ENCODE data around the gene PLCD1.
"Not testable (repeated sequence)": the region's sequence is repeated elsewhere in the genome, so short reads cannot be mapped to it uniquely, and the experiment has no call there.

PLCD1 gene

DNA sequence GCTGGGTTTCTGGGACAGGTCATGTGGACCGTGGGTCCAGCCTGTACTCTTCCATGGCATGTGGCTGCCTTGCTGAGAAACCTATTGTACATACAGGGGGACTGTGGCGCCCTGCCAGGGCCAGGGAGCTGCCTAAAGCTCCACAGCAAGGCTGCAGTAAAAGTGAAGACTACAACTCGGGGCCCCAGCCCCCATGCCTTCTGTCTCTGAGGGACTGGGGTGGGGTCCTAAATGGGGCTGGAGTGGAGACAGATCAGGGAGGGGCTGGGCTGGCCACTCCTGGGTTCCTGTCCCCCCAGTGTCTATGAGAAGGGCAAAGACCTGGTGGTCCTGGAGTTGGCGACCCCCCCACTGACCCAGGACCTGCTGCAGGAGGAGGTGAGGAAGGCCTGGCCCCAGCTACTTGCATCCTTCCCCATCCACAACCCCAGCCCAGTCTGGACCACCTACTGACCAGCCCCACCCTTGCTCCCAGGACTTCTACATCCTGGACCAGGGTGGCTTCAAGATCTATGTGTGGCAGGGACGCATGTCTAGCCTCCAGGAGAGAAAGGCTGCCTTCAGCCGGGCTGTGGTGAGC, 31.6 kb downstream of the PLCD1 start:
- no peak for DNase-seq

DNA sequence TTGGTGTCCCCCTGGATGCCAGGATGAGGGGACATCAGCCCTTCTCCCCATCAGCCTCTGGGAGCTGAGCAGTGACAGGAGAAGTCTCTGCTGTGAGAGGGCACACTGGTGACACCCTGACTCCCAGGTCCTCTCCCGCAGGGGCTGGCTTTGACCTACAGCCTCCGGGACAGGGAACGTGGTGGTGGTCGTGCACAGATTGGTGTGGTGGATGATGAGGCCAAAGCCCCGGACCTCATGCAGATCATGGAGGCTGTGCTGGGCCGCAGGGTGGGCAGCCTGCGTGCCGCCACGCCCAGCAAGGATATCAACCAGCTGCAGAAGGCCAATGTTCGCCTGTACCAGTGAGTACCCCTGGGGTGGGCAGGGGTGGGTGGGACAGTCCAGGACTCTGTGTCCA, 32.1 kb downstream of the PLCD1 start:
- no peak for DNase-seq

DNA sequence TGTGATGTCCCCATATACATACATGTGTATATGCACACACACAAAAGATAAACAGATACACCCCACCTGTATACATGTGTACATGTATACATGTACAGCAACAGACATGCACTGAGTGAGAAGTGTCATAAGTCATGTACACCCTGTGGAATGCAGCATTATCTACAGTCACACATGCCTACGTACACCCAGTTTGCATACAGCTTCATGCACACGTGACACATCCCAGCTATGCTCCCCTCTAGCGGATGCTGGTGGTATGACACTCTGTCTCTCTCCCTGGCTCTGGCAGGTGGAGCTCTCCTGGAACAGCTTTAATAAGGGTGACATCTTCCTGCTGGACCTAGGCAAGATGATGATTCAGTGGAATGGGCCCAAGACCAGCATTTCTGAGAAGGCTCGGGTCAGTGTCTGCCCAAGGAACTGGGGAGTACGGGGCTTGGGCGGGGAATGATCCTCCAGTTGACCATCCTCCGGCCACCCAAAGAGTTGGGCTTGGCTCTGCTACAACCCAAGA, 32.6 kb downstream of the PLCD1 start:
- DNase-seq, result peak; percentile 65

DNA sequence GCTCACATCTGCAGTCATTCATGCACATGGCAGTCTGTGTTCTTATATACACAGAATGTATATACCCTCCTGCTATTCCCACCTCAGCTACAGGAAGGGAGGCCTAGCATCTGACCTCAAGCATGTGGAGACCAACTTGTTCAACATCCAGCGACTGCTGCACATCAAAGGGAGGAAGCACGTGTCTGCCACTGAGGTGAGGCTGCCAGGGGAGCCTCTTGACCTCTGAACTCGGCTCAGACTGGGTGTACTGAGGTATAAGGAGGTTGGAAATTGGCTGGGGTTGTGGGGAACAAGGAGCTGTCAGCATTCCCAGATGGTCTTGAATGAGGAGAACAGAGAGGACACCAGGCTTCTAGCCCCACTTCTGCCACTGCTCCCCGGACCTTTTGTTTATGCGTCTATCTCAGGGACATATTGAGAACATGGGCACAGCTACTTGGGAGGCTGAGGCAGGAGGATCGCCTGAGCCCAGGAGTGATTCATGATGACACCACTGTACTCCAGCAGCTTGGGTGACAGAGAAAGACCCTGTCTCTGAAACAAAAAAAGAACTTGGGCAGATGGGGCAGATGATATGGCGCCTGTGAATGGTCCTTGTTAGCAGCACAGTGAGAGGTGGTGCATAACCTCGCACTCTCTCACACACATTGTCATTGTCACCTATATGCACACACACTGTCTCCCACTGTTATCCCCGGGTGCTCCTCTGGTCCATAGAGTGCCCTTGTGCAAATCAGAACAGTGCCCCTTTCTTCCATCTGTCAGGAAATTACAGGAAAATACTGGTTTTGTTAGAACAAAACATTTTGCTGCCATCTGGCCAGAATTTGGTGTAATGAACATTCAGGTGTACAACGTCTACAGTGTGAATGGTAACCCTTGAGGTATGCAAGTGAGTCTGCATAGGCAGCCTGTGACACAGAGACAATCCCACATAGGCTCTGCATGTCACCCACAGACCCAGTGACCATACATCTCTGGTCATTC, 33.5 kb downstream of the PLCD1 start:
- DNase-seq, result no peak

DNA sequence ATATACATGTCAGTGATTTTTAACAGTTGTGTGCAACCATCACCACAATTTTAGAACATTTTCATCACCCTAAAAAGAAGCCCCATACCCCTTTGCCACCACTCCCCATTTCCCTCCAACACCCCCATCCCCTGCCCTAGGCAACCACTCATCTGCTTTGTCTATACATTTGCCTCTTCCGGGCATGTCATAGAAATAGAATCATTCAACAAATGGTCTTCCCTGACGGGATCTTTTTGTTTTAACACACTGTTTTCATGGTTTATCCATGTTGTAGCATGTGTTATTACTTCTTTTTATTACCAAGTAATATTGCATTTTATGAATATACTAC, 34.8 kb downstream of the PLCD1 start:
- no peak for DNase-seq

DNA sequence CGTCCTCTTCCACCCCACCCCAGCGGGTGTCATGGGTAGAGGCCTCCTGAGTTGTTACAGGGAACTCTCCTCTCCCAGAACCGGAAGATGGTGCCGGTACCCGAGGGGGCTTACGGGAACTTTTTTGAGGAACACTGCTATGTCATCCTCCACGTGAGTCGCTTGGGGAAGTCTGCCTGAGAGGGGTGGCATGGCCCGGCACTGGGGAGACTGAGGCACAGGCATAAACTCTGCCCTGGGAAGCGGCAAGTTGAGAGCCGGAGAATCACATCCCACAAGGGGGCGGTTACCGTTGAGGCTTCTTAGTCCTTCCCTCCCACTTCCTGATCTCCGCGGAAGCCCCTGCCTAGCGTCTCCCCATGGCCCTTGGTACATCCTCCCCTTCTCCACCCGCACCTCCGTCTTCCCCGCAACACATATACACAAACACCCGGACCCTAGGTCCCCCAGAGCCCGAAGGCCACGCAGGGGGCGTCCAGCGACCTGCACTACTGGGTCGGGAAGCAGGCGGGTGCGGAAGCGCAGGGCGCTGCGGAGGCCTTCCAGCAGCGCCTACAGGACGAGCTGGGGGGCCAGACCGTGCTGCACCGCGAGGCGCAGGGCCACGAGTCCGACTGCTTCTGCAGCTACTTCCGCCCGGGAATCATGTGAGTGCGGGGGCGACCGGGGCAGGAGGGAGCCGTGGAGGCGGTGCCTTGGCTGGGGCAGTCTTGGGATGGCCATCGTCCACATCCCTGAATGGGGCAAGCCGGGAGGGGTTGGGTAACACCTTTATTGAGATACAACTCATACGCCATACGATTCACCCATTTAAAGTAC, 35.4 kb downstream of the PLCD1 start:
- DNase-seq, result peak; percentile 43

DNA sequence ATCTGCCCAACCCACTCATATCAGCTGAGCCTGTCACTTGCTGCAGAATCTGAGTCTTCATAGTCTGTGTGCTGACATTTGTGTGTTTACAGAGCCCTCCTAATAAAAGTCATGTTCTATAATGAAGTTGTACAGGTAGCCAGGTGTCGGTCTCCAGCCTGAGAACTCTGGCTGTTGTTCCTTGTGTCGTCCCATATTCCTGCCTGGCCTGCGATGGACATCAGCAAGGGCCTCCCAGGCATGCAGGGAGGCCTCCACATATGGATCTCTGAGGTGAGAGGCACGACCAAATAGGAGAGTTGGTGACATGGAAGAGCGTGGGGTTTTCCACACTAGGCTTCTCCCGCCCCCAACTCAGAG, 36.0 kb downstream of the PLCD1 start:
- no peak for DNase-seq

DNA sequence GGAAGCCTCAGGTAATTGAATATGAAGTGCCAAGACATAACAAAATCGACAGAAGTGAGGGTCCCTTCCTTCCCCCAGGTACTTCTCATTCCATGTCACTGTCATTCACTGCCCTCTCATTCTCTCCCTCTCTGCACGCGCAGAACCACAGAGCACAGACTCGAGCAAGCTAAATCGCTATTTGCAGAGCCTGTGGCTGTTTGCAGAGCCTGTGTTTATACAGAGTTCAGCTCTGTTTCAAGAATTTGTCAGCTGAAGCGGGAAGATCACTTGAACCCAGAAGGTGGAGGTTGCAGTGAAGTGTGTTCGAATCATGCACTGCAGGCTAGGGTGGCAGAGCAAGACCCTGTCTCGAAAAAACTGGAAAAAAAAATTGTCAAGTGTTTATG, 36.4 kb downstream of the PLCD1 start:
- no peak for DNase-seq

DNA sequence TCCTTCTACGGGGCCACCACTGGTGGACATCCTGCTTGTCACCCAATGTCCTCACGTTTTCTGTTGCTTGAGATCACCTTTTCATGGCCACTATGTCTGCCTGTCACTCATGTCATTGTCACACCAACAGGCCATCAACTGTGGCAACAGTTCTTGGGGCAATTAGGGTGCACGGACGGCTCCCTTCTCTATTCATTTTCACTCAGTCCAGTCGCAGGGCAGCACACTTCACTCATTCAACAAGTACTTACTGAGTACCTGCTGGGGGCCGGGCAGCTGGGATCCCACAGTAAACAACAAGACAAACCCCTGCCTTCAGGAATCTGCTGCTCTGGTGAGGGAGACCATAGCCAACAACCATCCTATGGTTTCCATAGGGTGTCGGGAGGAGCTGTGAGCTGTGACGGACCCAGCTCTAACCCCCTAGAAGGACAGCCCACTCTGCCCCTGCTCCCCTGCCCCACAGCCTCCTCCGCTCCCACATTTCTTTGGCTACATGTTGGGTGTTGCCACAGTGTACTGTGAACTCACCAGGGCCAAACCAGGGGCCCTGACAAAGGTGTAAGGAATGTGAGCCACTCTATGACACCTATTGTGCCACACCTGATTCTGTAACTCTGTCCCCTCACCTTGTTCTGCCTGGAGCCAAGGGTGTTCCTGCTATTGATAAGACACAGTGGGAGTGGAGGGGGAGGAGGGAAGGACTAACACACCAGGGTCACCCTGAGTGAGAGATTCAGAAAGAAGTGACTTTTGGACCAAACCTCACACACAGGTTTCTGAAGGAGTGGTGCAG, 37.0 kb downstream of the PLCD1 start:
- DNase-seq, result no peak

DNA sequence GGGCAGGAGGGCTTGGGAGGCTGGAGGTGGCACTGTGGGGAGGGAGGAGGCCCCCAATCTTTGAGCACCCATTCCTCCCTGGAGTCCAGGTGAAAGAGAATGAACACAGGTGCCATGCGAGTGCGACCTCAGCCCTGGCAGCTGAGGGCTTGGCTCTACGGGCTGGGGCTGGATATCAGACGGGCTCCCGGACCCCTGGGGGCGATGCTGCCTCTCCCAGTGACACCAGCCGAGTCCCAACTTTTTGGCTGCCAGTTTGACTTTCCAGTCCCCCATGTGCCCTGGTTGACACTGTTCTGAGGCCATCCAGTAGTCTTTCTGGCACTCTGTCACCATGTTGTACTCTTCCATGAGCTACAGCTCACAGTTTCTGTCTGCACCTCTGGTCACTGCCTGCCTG, 37.6 kb downstream of the PLCD1 start:
- no peak for DNase-seq

DNA sequence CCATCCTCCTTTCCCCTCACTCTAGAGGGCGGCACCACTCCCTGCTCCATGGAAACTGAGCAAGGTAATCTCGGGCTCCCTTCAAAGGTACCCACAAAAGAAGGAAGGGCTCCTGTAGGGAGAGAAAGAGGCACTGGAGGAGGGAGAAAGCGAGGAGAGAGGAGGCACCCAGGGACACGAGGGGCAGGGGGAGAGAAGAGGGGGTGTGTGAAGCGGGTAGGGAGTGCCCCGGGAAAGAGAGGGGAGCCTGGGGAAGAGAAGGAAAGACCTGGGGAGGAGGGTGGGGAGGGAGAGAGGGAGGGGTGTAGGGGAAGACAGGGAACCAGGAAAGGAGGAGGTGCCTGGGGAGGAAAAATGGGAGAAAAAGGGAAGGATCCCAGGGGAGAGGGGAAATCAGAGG, 38.3 kb downstream of the PLCD1 start:
- DNase-seq, result no peak

DNA sequence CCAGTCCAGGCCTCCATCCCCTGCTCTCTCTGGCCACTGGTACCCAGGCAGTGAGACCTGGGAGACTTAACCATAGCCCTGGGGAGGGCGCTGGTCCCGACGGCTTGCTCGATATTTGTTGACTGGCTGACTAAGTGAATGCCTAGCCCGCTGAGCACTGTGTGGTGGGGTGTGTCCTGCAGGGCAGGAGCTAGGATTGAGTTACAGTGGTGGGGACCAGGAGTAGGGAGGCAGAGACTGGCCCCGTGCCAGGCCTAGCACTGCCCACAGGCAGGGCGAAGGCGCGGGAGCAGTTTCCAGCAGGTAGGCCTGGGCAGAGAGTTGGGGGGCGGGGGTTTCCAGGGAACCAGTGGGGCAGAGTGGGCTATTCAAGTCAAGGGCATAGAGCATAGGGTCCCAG, 38.9 kb downstream of the PLCD1 start, which contains the start of gene VILL:
Gene VILL, plus strand, starts transcription at position 260 of the 400 bp plus-strand sequence. CDS start 2,887 bp downstream, outside the sequence.
- no peak for DNase-seq

DNA sequence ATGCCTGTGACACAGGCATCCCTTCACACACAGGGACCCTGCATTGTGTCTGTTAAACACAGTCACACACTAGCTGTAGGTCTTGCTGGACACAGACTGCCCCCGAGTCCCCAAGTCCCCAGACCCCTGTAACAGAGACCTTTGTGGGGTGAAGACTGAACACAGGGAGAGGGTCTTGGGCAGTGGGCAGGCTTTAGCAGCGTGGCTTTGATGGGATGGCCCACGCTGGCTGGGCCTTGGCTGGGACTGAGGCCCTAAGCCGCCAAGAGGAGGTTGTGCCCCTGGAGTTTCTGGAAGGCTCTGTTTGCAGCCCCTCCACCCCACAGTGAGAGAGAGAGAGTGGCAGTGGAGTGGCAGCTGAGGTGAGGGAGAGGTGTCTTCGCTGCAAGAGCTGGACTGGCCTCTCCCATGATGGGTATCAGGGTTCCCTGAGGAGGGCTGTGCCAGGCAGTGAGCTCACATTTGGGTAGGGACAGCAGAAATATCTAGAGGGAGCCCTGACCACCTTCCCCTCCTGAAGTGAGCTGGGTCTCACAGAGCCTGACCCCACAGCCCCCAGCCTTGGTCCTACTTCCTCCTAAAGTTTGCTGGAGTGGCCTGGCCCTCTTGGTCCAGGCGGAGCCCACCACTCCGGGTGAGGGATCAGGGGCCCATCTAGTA, 39.5 kb downstream of the PLCD1 start:
- DNase-seq, result no peak

DNA sequence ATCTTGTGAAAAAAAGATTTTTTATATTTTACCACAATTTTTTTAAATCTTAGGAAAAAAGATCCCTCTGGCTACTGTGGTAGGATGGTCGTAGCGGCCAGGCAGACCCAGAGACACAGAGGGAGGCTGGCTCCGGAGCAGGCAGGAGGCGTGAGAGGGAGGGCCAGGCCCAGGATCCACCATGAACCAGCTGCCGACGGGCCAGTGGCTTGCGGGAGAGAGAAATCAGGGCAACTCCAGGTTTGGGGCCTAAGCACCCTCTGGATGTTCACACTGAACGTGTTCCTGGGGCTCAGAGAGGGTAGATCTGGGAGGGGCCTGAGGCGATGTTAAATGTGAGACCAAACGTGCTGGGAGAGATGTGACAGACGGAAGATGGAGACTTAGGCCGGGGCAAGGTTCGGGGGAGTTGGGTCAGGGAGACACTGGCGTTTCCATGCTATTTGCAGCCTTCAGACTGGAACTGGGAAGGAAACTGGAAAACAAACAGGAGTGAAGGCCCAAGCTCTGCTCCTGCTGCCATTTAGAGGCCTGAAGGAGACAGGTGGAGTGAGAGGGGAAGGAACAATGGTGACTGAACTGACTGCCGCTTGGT, 40.4 kb downstream of the PLCD1 start:
- DNase-seq, result no peak

DNA sequence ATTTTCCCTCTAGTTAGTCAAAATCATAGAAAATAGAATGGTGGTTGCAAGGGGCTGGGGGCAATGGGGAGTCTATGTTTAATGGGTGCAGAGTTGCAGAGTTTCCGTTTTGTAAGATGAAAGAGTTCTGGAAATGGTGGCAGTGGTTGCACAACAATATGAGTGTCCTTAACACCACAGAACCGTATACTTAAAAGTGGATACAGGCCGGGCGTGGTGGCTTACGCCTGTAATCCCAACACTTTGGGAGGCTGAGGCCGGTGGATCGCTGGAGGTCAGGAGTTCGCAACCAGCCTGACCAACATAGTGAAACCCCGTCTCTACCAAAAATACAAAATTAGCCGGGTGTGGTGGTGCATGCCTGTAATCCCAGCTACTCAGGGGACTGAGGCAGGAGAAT, 41.1 kb downstream of the PLCD1 start:
- DNase-seq, result not testable (repeated sequence)

DNA sequence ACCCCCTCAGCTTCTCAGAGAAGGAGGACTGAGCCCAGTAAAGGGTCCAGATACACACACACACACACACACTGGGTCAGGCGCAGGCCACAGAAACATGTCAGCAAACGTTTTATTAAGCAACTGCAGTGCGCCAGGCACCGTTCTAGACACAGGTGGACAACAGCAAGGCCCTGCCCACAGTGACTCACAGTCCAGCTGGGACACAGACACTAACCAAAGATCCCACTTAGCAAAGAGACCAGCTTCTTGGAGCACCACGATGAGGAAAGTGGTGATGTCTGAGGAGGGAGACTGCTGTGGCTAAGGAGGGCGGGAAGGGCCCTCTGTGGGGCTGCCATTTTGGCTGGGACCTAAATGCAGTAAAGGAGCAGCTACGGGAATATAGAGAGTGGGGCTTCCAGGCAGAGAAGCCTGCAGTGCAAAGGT, 41.7 kb downstream of the PLCD1 start:
- no peak for DNase-seq

DNA sequence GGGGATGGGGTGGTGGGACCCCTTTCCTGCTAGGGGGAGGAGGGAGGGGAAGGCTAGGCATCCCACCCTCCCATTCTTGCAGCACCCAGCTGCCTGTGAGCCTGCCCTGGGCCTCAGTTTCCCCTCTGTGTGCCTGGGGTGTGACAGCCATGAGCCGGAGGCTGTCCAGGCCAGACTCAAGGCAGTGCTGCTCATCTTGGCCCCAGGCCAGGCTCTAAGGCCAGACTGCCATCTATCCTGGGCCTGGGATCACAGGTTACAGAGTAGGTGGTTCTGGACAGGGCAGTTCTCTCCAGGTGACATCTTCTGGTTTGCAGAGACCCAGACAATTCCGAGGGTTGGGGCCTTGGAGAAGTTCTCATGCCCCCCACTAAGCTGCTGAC, 42.1 kb downstream of the PLCD1 start:
- DNase-seq, result no peak

DNA sequence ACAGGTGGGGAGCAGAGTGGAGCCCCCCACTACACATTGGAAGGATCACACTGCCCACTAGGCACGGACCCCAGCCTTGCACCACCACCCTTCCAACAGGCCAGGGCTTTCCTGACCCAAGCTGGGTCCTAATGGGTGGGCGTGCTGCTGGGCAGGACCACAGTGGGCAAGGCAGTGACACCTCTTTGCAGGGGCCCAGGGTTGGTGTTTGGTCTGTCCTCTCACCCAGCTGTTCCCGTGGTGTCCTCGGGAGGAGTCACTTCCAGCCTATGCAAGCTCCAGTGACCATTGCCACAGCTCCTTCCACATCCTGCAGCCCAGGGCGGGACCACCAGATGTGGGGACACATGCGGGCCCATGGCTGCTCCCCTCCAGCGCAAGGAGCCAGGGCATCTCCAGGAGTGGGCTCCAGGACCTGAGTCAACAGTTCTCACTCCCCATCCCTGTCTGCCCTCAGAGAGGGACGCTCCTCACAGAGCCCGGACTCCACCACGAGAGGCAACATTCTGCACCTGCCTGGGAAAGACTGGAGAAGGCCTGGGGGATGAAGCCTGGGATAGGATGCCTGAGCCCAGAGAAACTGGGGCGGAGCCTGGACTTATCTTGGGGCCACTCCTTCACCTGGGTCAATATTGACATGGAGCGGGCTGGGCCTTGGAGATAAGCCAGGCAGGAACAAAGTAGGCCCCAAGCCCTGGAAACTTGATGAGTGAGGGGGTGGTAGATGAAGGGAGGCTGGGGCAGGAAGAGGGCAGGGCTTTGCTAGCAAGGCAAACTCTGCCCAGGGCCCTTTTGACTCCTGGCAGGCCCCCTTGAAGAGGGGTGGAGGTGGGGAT, 42.7 kb downstream of the PLCD1 start:
- no peak for DNase-seq

DNA sequence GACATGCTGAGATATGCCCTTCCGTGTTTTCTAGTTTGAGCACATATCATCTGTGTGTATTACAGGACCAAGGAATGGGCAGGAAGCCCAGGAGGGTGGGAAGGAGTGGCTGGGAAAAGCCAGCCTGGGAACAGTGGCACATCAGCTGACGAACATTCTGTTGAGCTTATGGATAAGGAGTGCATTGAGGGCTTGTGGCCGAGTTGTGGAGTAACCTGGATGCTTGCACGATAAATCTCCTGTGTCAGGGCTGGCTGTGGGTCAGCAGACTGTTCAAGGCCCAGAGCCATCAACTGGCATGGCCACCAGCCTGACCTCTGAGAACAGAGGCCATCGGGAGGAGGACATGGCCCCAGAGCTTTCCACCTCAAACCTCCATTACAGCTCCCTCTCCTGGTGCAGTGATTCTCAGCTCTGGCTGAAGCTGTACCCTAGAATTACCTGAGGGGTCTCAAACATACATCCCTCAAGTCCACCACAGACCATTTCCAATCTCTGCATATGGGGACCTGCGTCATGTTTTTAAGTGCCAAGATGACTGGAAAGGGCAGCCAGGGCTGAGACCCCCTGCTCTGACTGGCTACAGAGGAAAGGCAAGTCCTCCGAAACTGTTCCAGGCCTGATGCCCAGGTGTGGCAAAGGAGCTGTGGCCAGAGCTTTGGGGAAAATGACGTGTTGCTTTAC, 43.7 kb downstream of the PLCD1 start:
- no peak for DNase-seq

DNA sequence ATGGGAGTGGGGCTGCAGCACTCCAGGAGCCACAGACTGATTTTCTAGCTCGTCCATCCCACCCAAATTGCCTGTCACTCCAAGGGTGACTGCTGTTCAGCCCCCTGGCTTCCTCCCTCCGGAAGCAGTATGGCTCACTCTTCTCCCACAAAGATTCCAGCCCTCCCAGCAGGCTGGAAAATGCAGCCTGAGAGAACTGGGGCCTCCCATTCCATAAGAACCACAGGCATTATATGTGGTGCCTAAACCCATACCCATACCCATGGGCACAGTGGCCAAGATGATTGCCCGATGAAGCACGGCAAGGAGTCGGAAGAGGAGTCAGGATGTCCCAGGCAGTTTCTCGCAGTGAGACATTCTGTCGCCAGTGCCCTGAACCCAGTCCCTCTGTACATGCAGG, 44.8 kb downstream of the PLCD1 start:
- DNase-seq, result no peak

Data from activated effector memory CD4-positive, alpha-beta T cell treated with Interleukin-2 at 50 U/mL for 16 hours (primary cell).